HFFc6 (cell line): ENCODE data around the gene FAM210A. TPM values are rescaled to one million over a fixed set of nuclear protein-coding genes. Genes with fewer than 3 reads are reported as not detected.

Experiments
- DNase-seq: peaks from one replicate; pipeline ENCODE4 v3.0.0-alpha.2; 2018
- H3K27ac Mint-ChIP-seq: 2 replicates; pipeline ENCODE4 v1.8.0; 2020; ENCODE audit warnings: mild to moderate bottlenecking, mixed read lengths
- H3K27me3 Mint-ChIP-seq: 2 replicates; pipeline ENCODE4 v1.8.0; 2021; ENCODE audit warnings: mild to moderate bottlenecking, moderate library complexity, mixed read lengths; ENCODE audit not compliant: insufficient read depth
- H3K36me3 Mint-ChIP-seq: 2 replicates; pipeline ENCODE4 v1.8.0; 2021; ENCODE audit warnings: low read depth, mixed read lengths
- H3K4me1 Mint-ChIP-seq: 2 replicates; pipeline ENCODE4 v1.8.0; 2020; ENCODE audit warnings: low read depth, mixed read lengths
- H3K4me3 Mint-ChIP-seq: 2 replicates; pipeline ENCODE4 v1.8.0; 2020; ENCODE audit warnings: mild to moderate bottlenecking, moderate library complexity, mixed read lengths
- H3K9me3 Mint-ChIP-seq: 2 replicates; pipeline ENCODE4 v1.8.0; 2020; ENCODE audit warnings: mild to moderate bottlenecking, mixed read lengths
- total RNA-seq, 6 experiments: library from RNA; stranded (reverse); fragmentation: NEBNext Ultra II Directional; extraction: Animal tissue kit (Norgen Biotek cat#: 25700); gene quantifications; 2 replicates in 1 of 6; 3 replicates in 5 of 6; pipeline ENCODE4 v1.2.3, GENCODE V29; 2021
- TF ChIP-seq, protein P1 (sequence below): fragments of 200-600 bp; sonication (generic); IDR thresholded peaks from 2 replicates; pipeline ENCODE4 v1.5.0; 2021; ENCODE audit warnings: antibody characterized with exemption, mild to moderate bottlenecking

Gene FAM210A
- total RNA-seq, 6 experiments from 2014 or later, result 11.5 to 19.7 (median 13.0) TPM

GRCh38 chr18:13623871-13624270, 102.5 kb downstream of the FAM210A start:
- no peaks in the 10 kb centered on the region for H3K4me1 Mint-ChIP-seq
- peaks cover 34% of the 10 kb centered on the region for H3K27me3 Mint-ChIP-seq
- no peaks in the 10 kb centered on the region for H3K9me3 Mint-ChIP-seq
- TF ChIP-seq, protein P1, sequence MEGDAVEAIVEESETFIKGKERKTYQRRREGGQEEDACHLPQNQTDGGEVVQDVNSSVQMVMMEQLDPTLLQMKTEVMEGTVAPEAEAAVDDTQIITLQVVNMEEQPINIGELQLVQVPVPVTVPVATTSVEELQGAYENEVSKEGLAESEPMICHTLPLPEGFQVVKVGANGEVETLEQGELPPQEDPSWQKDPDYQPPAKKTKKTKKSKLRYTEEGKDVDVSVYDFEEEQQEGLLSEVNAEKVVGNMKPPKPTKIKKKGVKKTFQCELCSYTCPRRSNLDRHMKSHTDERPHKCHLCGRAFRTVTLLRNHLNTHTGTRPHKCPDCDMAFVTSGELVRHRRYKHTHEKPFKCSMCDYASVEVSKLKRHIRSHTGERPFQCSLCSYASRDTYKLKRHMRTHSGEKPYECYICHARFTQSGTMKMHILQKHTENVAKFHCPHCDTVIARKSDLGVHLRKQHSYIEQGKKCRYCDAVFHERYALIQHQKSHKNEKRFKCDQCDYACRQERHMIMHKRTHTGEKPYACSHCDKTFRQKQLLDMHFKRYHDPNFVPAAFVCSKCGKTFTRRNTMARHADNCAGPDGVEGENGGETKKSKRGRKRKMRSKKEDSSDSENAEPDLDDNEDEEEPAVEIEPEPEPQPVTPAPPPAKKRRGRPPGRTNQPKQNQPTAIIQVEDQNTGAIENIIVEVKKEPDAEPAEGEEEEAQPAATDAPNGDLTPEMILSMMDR, result no peak
- DNase-seq, result no peak
- no peaks in the 10 kb centered on the region for H3K36me3 Mint-ChIP-seq
- no peak overlapping the region for H3K27ac Mint-ChIP-seq
- H3K4me3 Mint-ChIP-seq, result no peak overlapping the region

- Mint-ChIP-seq H3K27me3 (peaks cover 34% of the 10 kb centered on the region), H3K27ac (no peak overlapping the region), H3K36me3 (no peaks in the 10 kb centered on the region), H3K9me3 (no peaks in the 10 kb centered on the region), H3K4me3 (no peak overlapping the region), H3K4me1 (no peaks in the 10 kb centered on the region)
- TF ChIP-seq, protein P1, result no peak
- DNase-seq, result no peak
Measured at GRCh38 chr18:13623348-13623747, 103.0 kb downstream of the FAM210A start.

DNA sequence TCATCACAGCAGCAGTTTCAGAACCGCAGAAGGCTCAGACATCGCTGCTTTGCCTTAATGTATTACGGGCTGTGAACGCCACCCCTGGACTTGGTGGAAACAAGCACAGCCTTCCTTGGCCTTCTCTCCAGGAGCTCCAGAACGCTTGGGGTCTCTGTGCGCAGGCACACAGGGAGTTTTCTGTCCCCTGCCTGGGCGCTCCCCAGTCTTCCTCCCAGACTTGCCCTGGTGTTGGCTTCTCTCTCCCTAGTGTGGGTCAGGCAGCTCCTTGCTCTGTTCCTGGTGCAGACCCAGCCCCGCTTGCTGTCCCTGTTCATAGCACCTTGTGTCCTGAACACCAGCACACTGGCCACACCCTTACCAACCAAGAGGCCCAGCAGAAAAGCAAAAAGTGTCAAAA, 103.6 kb downstream of the FAM210A start:
- TF ChIP-seq, protein P1, result no peak
- no peaks in the 10 kb centered on the region for H3K36me3 Mint-ChIP-seq
- no peak overlapping the region for H3K4me3 Mint-ChIP-seq
- DNase-seq, result no peak
- no peaks in the 10 kb centered on the region for H3K4me1 Mint-ChIP-seq
- H3K27me3 Mint-ChIP-seq, result peaks cover 34% of the 10 kb centered on the region
- no peak overlapping the region for H3K27ac Mint-ChIP-seq
- H3K9me3 Mint-ChIP-seq, result no peaks in the 10 kb centered on the region

DNA sequence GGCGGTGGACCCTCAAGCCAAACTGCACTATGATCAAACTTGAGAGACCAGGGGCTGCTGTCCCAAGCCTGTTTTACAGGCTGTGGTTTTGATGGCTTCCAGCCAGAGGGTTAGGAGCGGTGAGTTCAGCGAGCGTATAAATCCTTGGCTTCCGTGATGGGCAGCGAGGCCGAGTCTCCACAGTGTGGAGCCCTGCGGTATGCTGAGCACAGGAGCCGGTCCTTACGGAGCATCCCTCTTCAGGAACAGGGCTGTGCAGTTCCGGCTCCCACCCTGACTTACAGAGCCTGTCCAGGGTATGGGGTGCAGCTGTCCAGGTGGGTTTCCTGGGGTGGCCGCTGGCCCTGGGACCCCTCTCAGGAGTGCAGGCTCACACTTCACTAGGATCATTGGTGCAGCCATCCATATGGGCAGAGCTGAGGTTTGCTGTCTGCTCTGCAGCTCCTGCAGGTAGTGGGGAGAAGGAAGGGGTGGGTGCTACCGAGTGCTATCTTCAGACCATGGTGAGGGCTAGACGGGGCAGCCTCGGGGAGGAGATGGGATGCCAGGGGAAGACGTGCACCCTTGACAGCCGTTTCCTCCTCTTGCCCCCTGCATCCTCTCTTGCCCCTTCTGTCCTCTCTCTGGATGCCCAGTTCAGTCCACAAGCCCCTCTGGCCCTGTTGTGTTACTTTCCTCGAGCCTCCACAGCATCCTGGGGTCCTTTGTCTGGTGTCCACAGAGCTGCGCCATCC, 104.3 kb downstream of the FAM210A start:
- no peak overlapping the region for H3K4me3 Mint-ChIP-seq
- H3K4me1 Mint-ChIP-seq, result no peaks in the 10 kb centered on the region
- TF ChIP-seq, protein P1, result no peak
- no peak overlapping the region for H3K27ac Mint-ChIP-seq
- H3K9me3 Mint-ChIP-seq, result no peaks in the 10 kb centered on the region
- H3K36me3 Mint-ChIP-seq, result no peaks in the 10 kb centered on the region
- no peak for DNase-seq
- H3K27me3 Mint-ChIP-seq, result peaks cover 34% of the 10 kb centered on the region

DNA sequence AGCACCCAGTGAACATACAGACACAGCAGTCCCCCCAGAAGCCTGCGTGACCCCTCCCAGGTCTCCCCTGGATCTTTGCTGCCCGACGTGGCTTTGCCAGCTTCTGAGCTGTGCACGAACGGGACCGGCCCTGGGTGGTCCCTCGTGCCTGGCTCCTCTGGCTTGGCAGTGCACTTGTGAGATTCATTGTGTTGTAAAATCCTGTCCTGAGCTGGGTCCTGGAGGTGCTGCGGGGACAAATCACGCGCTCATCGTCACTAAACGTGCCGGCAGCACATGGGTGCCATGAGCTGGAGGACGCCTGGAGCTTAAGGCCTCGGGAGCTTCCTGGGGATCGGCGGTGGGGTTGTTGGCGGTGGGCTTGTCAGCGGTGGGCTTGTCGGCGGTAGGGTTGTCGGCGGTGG, 104.9 kb downstream of the FAM210A start:
- Mint-ChIP-seq H3K4me3 (no peak overlapping the region), H3K9me3 (no peaks in the 10 kb centered on the region), H3K4me1 (no peaks in the 10 kb centered on the region), H3K27ac (no peak overlapping the region), H3K36me3 (no peaks in the 10 kb centered on the region), H3K27me3 (peaks cover 32% of the 10 kb centered on the region)
- TF ChIP-seq, protein P1, result no peak
- DNase-seq, result no peak
